ENCODE data around the gene NUP188. TPM values are rescaled to one million over a fixed set of nuclear protein-coding genes. Genes with fewer than 3 reads are reported as not detected.

Gene NUP188
- total RNA-seq, 1 experiment from 2014 or later, result 80.9 TPM

DNA sequence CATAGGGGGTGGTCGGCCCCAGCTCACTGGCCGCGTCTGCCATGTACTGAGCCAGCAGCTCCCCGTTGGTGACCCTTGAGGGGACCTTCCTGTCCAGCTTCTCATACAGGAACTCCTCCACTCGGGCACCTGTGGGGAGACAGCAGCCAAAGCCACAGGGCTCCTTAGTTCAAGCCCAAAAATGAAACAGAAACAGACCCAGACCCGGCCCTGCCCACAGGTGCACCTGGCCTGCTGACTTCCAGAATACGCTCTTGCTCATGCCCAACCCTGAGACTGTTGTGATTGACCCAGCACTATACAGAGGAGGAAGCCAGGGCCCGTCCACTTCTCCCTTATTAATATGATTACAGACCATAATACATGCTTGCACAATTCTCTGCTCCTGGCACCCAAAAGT lies 73.6 kb downstream of the NUP188 start:
- H3K27me3 ChIP-seq (replicated peaks; ENCODE audit: control insufficient read depth, insufficient read depth, low read length), result no peaks in the 10 kb centered on the region
- POLR2A ChIA-PET, result interaction anchor here (0.7 kb wide), 1 partner anchor 16 kb away, joined by 4 read pairs; no protein-coding TSS in a partner anchor
- peaks cover 33% of the 10 kb centered on the region for H3K36me3 Mint-ChIP-seq (ENCODE audit: insufficient read depth, unreplicated experiment)
- no peak for DNase-seq
- TF ChIP-seq, protein P1, sequence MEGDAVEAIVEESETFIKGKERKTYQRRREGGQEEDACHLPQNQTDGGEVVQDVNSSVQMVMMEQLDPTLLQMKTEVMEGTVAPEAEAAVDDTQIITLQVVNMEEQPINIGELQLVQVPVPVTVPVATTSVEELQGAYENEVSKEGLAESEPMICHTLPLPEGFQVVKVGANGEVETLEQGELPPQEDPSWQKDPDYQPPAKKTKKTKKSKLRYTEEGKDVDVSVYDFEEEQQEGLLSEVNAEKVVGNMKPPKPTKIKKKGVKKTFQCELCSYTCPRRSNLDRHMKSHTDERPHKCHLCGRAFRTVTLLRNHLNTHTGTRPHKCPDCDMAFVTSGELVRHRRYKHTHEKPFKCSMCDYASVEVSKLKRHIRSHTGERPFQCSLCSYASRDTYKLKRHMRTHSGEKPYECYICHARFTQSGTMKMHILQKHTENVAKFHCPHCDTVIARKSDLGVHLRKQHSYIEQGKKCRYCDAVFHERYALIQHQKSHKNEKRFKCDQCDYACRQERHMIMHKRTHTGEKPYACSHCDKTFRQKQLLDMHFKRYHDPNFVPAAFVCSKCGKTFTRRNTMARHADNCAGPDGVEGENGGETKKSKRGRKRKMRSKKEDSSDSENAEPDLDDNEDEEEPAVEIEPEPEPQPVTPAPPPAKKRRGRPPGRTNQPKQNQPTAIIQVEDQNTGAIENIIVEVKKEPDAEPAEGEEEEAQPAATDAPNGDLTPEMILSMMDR (IDR thresholded peaks at IDR 0.05; ENCODE audit: insufficient read depth in 1 of 2, low read depth in 1 of 2, low read length in 1 of 2, severe bottlenecking in 1 of 2, unreplicated experiment in 1 of 2), result no peak
- H3K4me3 Mint-ChIP-seq (ENCODE audit: unreplicated experiment), result no peak overlapping the region
- no peaks in the 10 kb centered on the region for H3K27me3 Mint-ChIP-seq (ENCODE audit: insufficient read depth, unreplicated experiment)
- no peak overlapping the region for H3K4me3 ChIP-seq (ENCODE audit: low read depth, low read length)
- peaks cover 26% of the 10 kb centered on the region for H3K4me1 Mint-ChIP-seq (ENCODE audit: low read depth, unreplicated experiment)
- H3K36me3 ChIP-seq (ENCODE audit: control insufficient read depth, insufficient read depth, low read length), result no peaks in the 10 kb centered on the region
- H3K9me3 Mint-ChIP-seq (ENCODE audit: unreplicated experiment), result no peaks in the 10 kb centered on the region
- intact Hi-C loops (cut with micrococcal nuclease; ENCODE audit: unreplicated experiment), result no loop called here
- peaks cover 4% of the 10 kb centered on the region for H3K4me1 ChIP-seq
- CTCF ChIA-PET, result interaction anchor here (0.6 kb wide), 1 partner anchor 173 kb away, joined by 4 read pairs; no protein-coding TSS in a partner anchor
- no peak overlapping the region for H3K27ac Mint-ChIP-seq (ENCODE audit: unreplicated experiment)
- no TSS peak for BruUV-seq (replicated peaks)
- H3K9me3 ChIP-seq, result no peaks in the 10 kb centered on the region

DNA sequence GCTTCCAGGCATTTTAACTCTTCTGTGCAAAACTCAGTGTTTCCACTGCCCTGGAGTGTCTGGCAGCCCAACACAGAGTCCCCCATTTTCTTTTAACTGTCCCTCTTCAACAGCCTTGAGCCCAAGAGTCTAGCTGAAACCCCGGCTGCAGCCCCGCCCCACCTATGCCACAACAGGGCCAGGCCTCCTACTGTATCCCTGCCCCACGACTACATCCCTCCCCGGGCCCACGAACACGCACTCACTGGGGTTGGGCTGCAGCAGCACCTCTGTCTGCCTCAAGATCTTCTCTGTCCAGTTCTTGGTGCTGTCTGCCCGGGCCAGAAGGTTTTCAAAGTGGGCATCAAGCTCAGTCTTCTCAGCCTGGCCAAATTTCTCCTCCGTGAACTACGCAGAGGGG lies 74.5 kb downstream of the NUP188 start:
- Histone ChIP-seq H3K4me3 (ENCODE audit: low read depth, low read length) (no peak overlapping the region), H3K4me1 (peaks cover 12% of the 10 kb centered on the region), H3K36me3 (ENCODE audit: control insufficient read depth, insufficient read depth, low read length) (no peaks in the 10 kb centered on the region), H3K27me3 (replicated peaks; ENCODE audit: control insufficient read depth, insufficient read depth, low read length) (no peaks in the 10 kb centered on the region), H3K9me3 (no peaks in the 10 kb centered on the region)
- BruUV-seq (replicated peaks), result no TSS peak
- no peak for DNase-seq
- peaks cover 38% of the 10 kb centered on the region for H3K36me3 Mint-ChIP-seq (ENCODE audit: insufficient read depth, unreplicated experiment)
- no peak overlapping the region for H3K4me3 Mint-ChIP-seq (ENCODE audit: unreplicated experiment)
- H3K27ac Mint-ChIP-seq (ENCODE audit: unreplicated experiment), result no peak overlapping the region
- H3K9me3 Mint-ChIP-seq (ENCODE audit: unreplicated experiment), result no peaks in the 10 kb centered on the region
- peaks cover 31% of the 10 kb centered on the region for H3K4me1 Mint-ChIP-seq (ENCODE audit: low read depth, unreplicated experiment)
- intact Hi-C loops (cut with micrococcal nuclease; ENCODE audit: unreplicated experiment), result no loop called here
- H3K27me3 Mint-ChIP-seq (ENCODE audit: insufficient read depth, unreplicated experiment), result no peaks in the 10 kb centered on the region
- TF ChIP-seq, protein P1 (IDR thresholded peaks at IDR 0.05; ENCODE audit: insufficient read depth in 1 of 2, low read depth in 1 of 2, low read length in 1 of 2, severe bottlenecking in 1 of 2, unreplicated experiment in 1 of 2), result no peak
- CTCF ChIA-PET, result interaction anchor here (0.6 kb wide), 1 partner anchor 154 kb away, joined by 3 read pairs; no protein-coding TSS in a partner anchor
- POLR2A ChIA-PET, result no interaction called here

GRCh38 chr9:129023036-129023907 lies 75.8 kb downstream of the NUP188 start:
- POLR2A ChIA-PET, result no interaction called here
- Histone ChIP-seq H3K4me1 (peaks cover 16% of the 10 kb centered on the region), H3K9me3 (no peaks in the 10 kb centered on the region), H3K27me3 (replicated peaks; ENCODE audit: control insufficient read depth, insufficient read depth, low read length) (no peaks in the 10 kb centered on the region), H3K36me3 (ENCODE audit: control insufficient read depth, insufficient read depth, low read length) (no peaks in the 10 kb centered on the region), H3K4me3 (ENCODE audit: low read depth, low read length) (no peak overlapping the region)
- CTCF ChIA-PET, result no interaction called here
- no peak for DNase-seq
- TF ChIP-seq, protein P1 (IDR thresholded peaks at IDR 0.05; ENCODE audit: insufficient read depth in 1 of 2, low read depth in 1 of 2, low read length in 1 of 2, severe bottlenecking in 1 of 2, unreplicated experiment in 1 of 2), result no peak
- H3K4me3 Mint-ChIP-seq (ENCODE audit: unreplicated experiment), result no peak overlapping the region
- no peaks in the 10 kb centered on the region for H3K27me3 Mint-ChIP-seq (ENCODE audit: insufficient read depth, unreplicated experiment)
- peaks cover 34% of the 10 kb centered on the region for H3K36me3 Mint-ChIP-seq (ENCODE audit: insufficient read depth, unreplicated experiment)
- H3K27ac Mint-ChIP-seq (ENCODE audit: unreplicated experiment), result peak overlapping the region; percentile 2
- peaks cover 36% of the 10 kb centered on the region for H3K4me1 Mint-ChIP-seq (ENCODE audit: low read depth, unreplicated experiment)
- intact Hi-C loops (cut with micrococcal nuclease; ENCODE audit: unreplicated experiment), result no loop called here
- no peaks in the 10 kb centered on the region for H3K9me3 Mint-ChIP-seq (ENCODE audit: unreplicated experiment)
- no TSS peak for BruUV-seq (replicated peaks)
